PC-3 (cell line): ENCODE data around the gene PLEKHA1. TPM values are rescaled to one million over a fixed set of nuclear protein-coding genes. Genes with fewer than 3 reads are reported as not detected.

ENCODE experiments used
- ATAC-seq: fragments of 200-7000 bp; cut with Tn5 transposase; 2 replicates; pipeline ENCODE4 v1.9.1; 2020; ENCODE audit warnings: mild to moderate bottlenecking, moderate library complexity
- BruUV-seq: library from RNA; stranded (reverse); fragments of 400-500 nt; replicated peaks from 2 replicates; lab custom pipeline; 2021; lab: Mats Ljungman, UMichigan
- CTCF ChIA-PET: fragments of 300-600 bp; sonication (Branson Sonifier 250); formaldehyde crosslinking; loops from one replicate; lab custom pipeline; 2022; ENCODE audit warnings: antibody characterized with exemption; lab: Charles Lee
- POLR2A ChIA-PET: fragments of 300-600 bp; sonication (Branson Sonifier 250); formaldehyde crosslinking; loops from one replicate; lab custom pipeline; 2022; ENCODE audit warnings: antibody characterized with exemption; ENCODE audit not compliant: unreplicated experiment; lab: Charles Lee
- DNase-seq: peaks from one replicate; pipeline ENCODE4 v3.0.0-alpha.2; 2015
- H2AFZ ChIP-seq: fragments of 300-600 bp; sonication (generic); 2 replicates; pipeline ENCODE4 v1.6.0; 2016; ENCODE audit warnings: antibody characterized with exemption, low read length
- H3F3A ChIP-seq: fragments of 300-600 bp; sonication (generic); one replicate; pipeline ENCODE4 v1.6.0; 2017; ENCODE audit warnings: antibody characterized with exemption, low read length, control low read depth, mild to moderate bottlenecking; ENCODE audit not compliant: unreplicated experiment
- H3K27ac ChIP-seq: fragments of 300-600 bp; sonication (generic); 2 replicates; pipeline ENCODE4 v1.5.1; 2016; ENCODE audit warnings: mild to moderate bottlenecking, low read length
- H3K27me3 ChIP-seq: fragments of 300-600 bp; sonication (generic); 2 replicates; pipeline ENCODE4 v1.6.1; 2016; ENCODE audit warnings: low read length, mixed read lengths
- H3K36me3 ChIP-seq: fragments of 300-600 bp; sonication (generic); 2 replicates; pipeline ENCODE4 v1.6.1; 2016; ENCODE audit warnings: low read depth, mixed run types, low read length, mixed read lengths
- H3K4me1 ChIP-seq: fragments of 300-600 bp; sonication (generic); 2 replicates; pipeline ENCODE4 v1.5.1; 2016; ENCODE audit warnings: low read length; ENCODE audit not compliant: insufficient read depth
- H3K4me2 ChIP-seq: fragments of 300-600 bp; sonication (generic); 2 replicates; pipeline ENCODE4 v1.6.0; 2016; ENCODE audit warnings: low read length
- H3K4me3 ChIP-seq: fragments of 300-600 bp; sonication (generic); 2 replicates; pipeline ENCODE4 v1.5.1; 2016; ENCODE audit warnings: mild to moderate bottlenecking, low read length, mixed read lengths
- H3K79me2 ChIP-seq: fragments of 300-600 bp; sonication (generic); 2 replicates; pipeline ENCODE4 v1.6.1; 2017; ENCODE audit warnings: low read length, mixed read lengths
- H3K9ac ChIP-seq: fragments of 300-600 bp; sonication (generic); 2 replicates; pipeline ENCODE4 v1.6.0; 2016; ENCODE audit warnings: mild to moderate bottlenecking, low read length
- H3K9me2 ChIP-seq: fragments of 300-600 bp; sonication (generic); replicated peaks from 2 replicates; pipeline ENCODE4 v1.6.1; 2016; ENCODE audit warnings: mixed run types, low read length, mixed read lengths
- H3K9me3 ChIP-seq: fragments of 300-600 bp; sonication (generic); 2 replicates; pipeline ENCODE4 v1.6.1; 2016; ENCODE audit warnings: low read length, mixed read lengths
- H4K20me1 ChIP-seq: fragments of 300-600 bp; sonication (generic); 2 replicates; pipeline ENCODE4 v1.6.1; 2016; ENCODE audit warnings: low read length, mixed read lengths
- EZH2 ChIP-seq: fragments of 300-600 bp; sonication (generic); IDR thresholded peaks from one replicate; pipeline ENCODE4 v1.6.1; 2017; ENCODE audit warnings: antibody characterized with exemption, mild to moderate bottlenecking, low read length; ENCODE audit not compliant: unreplicated experiment
- EZH2phosphoT487 ChIP-seq: fragments of 300-600 bp; sonication (generic); IDR thresholded peaks from 2 replicates; pipeline ENCODE4 v1.6.1; 2018; ENCODE audit warnings: mild to moderate bottlenecking, antibody characterized with exemption, low read length, borderline replicate concordance
- intact Hi-C: fragments of 100-400 bp; cut with micrococcal nuclease; formaldehyde crosslinking; loops from 2 replicates; pipeline ENCODE4 v1.9.0; 2023
- total RNA-seq: library from RNA; depleted of rRNA; stranded (reverse); fragments of >200 nt; gene quantifications from 2 replicates; pipeline ENCODE4 v1.2.3, GENCODE V29; 2014
- TF ChIP-seq, protein P1 (sequence below): fragments of 300-600 bp; sonication (generic); conservative IDR thresholded peaks from 2 replicates; pipeline ENCODE4 v1.5.1; 2017; ENCODE audit warnings: antibody characterized with exemption, low read depth, mild to moderate bottlenecking, low read length

The PLEKHA1 gene
- total RNA-seq, 1 experiment from 2014 or later: 5.2 TPM

DNA sequence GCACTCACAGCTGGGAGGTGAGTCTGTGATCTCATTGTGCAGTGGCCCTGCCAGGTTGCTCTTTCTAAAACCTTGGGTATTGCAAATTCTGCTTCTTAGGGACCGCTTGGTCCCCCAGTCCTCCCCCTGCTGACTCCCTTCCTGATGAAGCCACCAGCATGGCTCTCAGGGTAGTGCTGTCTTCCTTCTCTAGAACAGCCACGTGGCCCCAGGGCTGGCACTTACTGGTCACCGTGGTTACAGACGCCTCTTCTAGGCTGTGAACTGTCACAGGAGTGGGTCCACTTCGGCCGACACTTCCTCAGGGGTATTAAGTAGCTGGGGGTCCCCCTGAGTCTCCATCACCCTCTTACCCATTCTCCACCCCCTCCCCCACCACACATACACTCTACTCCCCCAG is 84.2 kb downstream of the PLEKHA1 start:
- ChIA-PET POLR2A (no interaction called here), CTCF (no interaction called here)
- Histone ChIP-seq H3K9ac (no peak overlapping the region), H4K20me1 (no peaks in the 10 kb centered on the region), H3K9me3 (no peaks in the 10 kb centered on the region), H3K4me3 (no peak overlapping the region), H3F3A (no peaks in the 10 kb centered on the region), H2AFZ (no peak overlapping the region), H3K4me2 (no peak overlapping the region), H3K9me2 (no peaks in the 10 kb centered on the region), H3K27me3 (no peaks in the 10 kb centered on the region), H3K4me1 (peaks cover 4% of the 10 kb centered on the region; the same call in 1 of the 2 replicates), H3K79me2 (0 out of 2 replicates have a peak, but pooled peaks cover 1% of the 10 kb centered on the region), H3K36me3 (no peaks in the 10 kb centered on the region), H3K27ac (no peak overlapping the region)
- TF ChIP-seq EZH2phosphoT487 (no peak), EZH2 (no peak)
- TF ChIP-seq, protein P1, sequence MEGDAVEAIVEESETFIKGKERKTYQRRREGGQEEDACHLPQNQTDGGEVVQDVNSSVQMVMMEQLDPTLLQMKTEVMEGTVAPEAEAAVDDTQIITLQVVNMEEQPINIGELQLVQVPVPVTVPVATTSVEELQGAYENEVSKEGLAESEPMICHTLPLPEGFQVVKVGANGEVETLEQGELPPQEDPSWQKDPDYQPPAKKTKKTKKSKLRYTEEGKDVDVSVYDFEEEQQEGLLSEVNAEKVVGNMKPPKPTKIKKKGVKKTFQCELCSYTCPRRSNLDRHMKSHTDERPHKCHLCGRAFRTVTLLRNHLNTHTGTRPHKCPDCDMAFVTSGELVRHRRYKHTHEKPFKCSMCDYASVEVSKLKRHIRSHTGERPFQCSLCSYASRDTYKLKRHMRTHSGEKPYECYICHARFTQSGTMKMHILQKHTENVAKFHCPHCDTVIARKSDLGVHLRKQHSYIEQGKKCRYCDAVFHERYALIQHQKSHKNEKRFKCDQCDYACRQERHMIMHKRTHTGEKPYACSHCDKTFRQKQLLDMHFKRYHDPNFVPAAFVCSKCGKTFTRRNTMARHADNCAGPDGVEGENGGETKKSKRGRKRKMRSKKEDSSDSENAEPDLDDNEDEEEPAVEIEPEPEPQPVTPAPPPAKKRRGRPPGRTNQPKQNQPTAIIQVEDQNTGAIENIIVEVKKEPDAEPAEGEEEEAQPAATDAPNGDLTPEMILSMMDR: no peak
- DNase-seq (no peak), ATAC-seq (no peak)
- no TSS peak for BruUV-seq
- intact Hi-C loops: no loop called here

- Histone ChIP-seq H4K20me1 (no peaks in the 10 kb centered on the region), H3K4me1 (peaks cover 4% of the 10 kb centered on the region; the same call in 1 of the 2 replicates), H3K9ac (no peak overlapping the region), H3K9me2 (no peaks in the 10 kb centered on the region), H3K27ac (no peak overlapping the region), H3K79me2 (0 out of 2 replicates have a peak, but pooled peaks cover 3% of the 10 kb centered on the region), H3K36me3 (no peaks in the 10 kb centered on the region), H3K4me2 (no peak overlapping the region), H3F3A (no peaks in the 10 kb centered on the region), H2AFZ (no peak overlapping the region), H3K9me3 (no peaks in the 10 kb centered on the region), H3K4me3 (no peak overlapping the region), H3K27me3 (no peaks in the 10 kb centered on the region)
- ChIA-PET CTCF (no interaction called here), POLR2A (no interaction called here)
- ATAC-seq (no peak), DNase-seq (no peak)
- intact Hi-C loops: no loop called here
- no TSS peak for BruUV-seq
- TF ChIP-seq EZH2 (no peak), EZH2phosphoT487 (no peak)
- TF ChIP-seq, protein P1: no peak
Measured at GRCh38 chr10:122459561-122460273, 85.2 kb downstream of the PLEKHA1 start.

- Histone ChIP-seq H3K27ac (no peak overlapping the region), H3K79me2 (0 out of 2 replicates have a peak, but pooled peaks cover 3% of the 10 kb centered on the region), H2AFZ (peak overlapping the region; percentile 73), H3F3A (no peaks in the 10 kb centered on the region), H3K36me3 (no peaks in the 10 kb centered on the region), H3K27me3 (no peaks in the 10 kb centered on the region), H4K20me1 (no peaks in the 10 kb centered on the region), H3K4me1 (peaks cover 4% of the 10 kb centered on the region; the same call in 1 of the 2 replicates), H3K4me2 (peak overlapping the region; percentile 88), H3K9ac (no peak overlapping the region), H3K9me2 (no peaks in the 10 kb centered on the region), H3K4me3 (peak overlapping the region; percentile 65), H3K9me3 (no peaks in the 10 kb centered on the region)
- POLR2A ChIA-PET: no interaction called here
- ATAC-seq (no peak), DNase-seq (no peak)
- intact Hi-C loops: no loop called here
- CTCF ChIA-PET: no interaction called here
- BruUV-seq: no TSS peak
- TF ChIP-seq EZH2phosphoT487 (no peak), EZH2 (no peak)
- TF ChIP-seq, protein P1: no peak
Measured at GRCh38 chr10:122460891-122461293, 86.4 kb downstream of the PLEKHA1 start.
